Caco-2 (cell line): ENCODE measurements around the gene KRTAP10-8. TPM values are rescaled to one million over a fixed set of nuclear protein-coding genes. Genes with fewer than 3 reads are reported as not detected.

Experiments used
- BruUV-seq: library from RNA; stranded (reverse); fragments of 400-500 nt; replicated peaks from 2 replicates; lab custom pipeline; 2021; lab: Mats Ljungman, UMichigan
- CTCF ChIA-PET: fragments of 300-600 bp; sonication (Branson Sonifier 250); formaldehyde crosslinking; loops from one replicate; lab custom pipeline; 2022; ENCODE audit warnings: antibody characterized with exemption; lab: Charles Lee
- POLR2A ChIA-PET: fragments of 300-600 bp; sonication (Branson Sonifier 250); formaldehyde crosslinking; loops from one replicate; lab custom pipeline; 2022; ENCODE audit warnings: antibody characterized with exemption; lab: Charles Lee
- DNase-seq, 2 experiments: peaks; one replicate each; pipeline versions ENCODE4 v3.0.0 to v3.0.0-alpha.2; 2020 to 2022
- H3K27me3 ChIP-seq: replicated peaks from 2 replicates; pipeline ENCODE4 v1.6.0; 2011; ENCODE audit warnings: low read length; ENCODE audit not compliant: control insufficient read depth, insufficient read depth
- H3K36me3 ChIP-seq: 2 replicates; pipeline ENCODE4 v1.5.1; 2011; ENCODE audit warnings: low read length; ENCODE audit not compliant: control insufficient read depth, insufficient read depth
- H3K4me1 ChIP-seq: fragments of 250-450 bp; sonication (Bioruptor Pico); 2 replicates; pipeline ENCODE4 v1.5.1; 2020; ENCODE audit warnings: mild to moderate bottlenecking
- H3K4me3 ChIP-seq: 2 replicates; pipeline ENCODE4 v1.5.1; 2011; ENCODE audit warnings: low read depth, mild to moderate bottlenecking, control low read depth, low read length
- H3K9me3 ChIP-seq: fragments of 250-450 bp; sonication (Bioruptor Pico); 2 replicates; pipeline ENCODE4 v1.5.1; 2020; ENCODE audit warnings: mild to moderate bottlenecking, moderate library complexity
- H3K27ac Mint-ChIP-seq: one replicate; pipeline ENCODE4 v1.8.0; 2022; ENCODE audit warnings: mixed read lengths; ENCODE audit not compliant: unreplicated experiment
- H3K27me3 Mint-ChIP-seq: one replicate; pipeline ENCODE4 v1.8.0; 2022; ENCODE audit warnings: mixed read lengths; ENCODE audit not compliant: insufficient read depth, unreplicated experiment
- H3K36me3 Mint-ChIP-seq: one replicate; pipeline ENCODE4 v1.8.0; 2022; ENCODE audit warnings: mild to moderate bottlenecking, mixed read lengths; ENCODE audit not compliant: insufficient read depth, unreplicated experiment
- H3K4me1 Mint-ChIP-seq: one replicate; pipeline ENCODE4 v1.8.0; 2022; ENCODE audit warnings: low read depth, mixed read lengths; ENCODE audit not compliant: unreplicated experiment
- H3K4me3 Mint-ChIP-seq: one replicate; pipeline ENCODE4 v1.8.0; 2022; ENCODE audit warnings: mild to moderate bottlenecking, moderate library complexity, mixed read lengths; ENCODE audit not compliant: unreplicated experiment
- H3K9me3 Mint-ChIP-seq: one replicate; pipeline ENCODE4 v1.8.0; 2022; ENCODE audit warnings: mixed read lengths; ENCODE audit not compliant: unreplicated experiment
- CTCF ChIP-seq, 2 experiments: fragments of 200-600 bp in 1 of 2; IDR thresholded peaks; 1 replicate in 1 of 2; 2 replicates in 1 of 2; pipeline versions ENCODE4 v1.5.1 to v1.8.0; 2011 to 2022; ENCODE audit warnings: antibody characterized with exemption in 1 of 2, control low read depth in 1 of 2, inconsistent platforms in 1 of 2, low read depth in 1 of 2, low read length in 1 of 2, mild to moderate bottlenecking in 1 of 2, moderate library complexity in 1 of 2; ENCODE audit not compliant: insufficient read depth in 1 of 2, severe bottlenecking in 1 of 2, unreplicated experiment in 1 of 2
- intact Hi-C: fragments of 100-400 bp; cut with micrococcal nuclease; formaldehyde crosslinking; loops from one replicate; pipeline ENCODE4 v1.10.0; 2022; ENCODE audit not compliant: unreplicated experiment
- total RNA-seq: library from RNA; stranded (reverse); gene quantifications from 2 replicates; pipeline ENCODE4 v1.2.3, GENCODE V29; 2022

The KRTAP10-8 gene
- total RNA-seq, 1 experiment from 2014 or later: not detected

- DNase-seq: no peak
- H3K4me1 Mint-ChIP-seq: no peaks in the 10 kb centered on the region
- ChIA-PET POLR2A (no interaction called here), CTCF (interaction anchor here (0.7 kb wide), 1 partner anchor 85 kb away, joined by 5 read pairs; no protein-coding TSS in a partner anchor)
- no peaks in the 10 kb centered on the region for H3K36me3 Mint-ChIP-seq
- peaks cover 6% of the 10 kb centered on the region for H3K9me3 Mint-ChIP-seq
- Histone ChIP-seq H3K4me1 (no peaks in the 10 kb centered on the region), H3K27me3 (no peaks in the 10 kb centered on the region), H3K36me3 (no peaks in the 10 kb centered on the region), H3K4me3 (no peak overlapping the region), H3K9me3 (no peaks in the 10 kb centered on the region)
- intact Hi-C loops: no loop called here
- BruUV-seq: no TSS peak
- no peak overlapping the region for H3K4me3 Mint-ChIP-seq
- H3K27me3 Mint-ChIP-seq: no peaks in the 10 kb centered on the region
- no peak overlapping the region for H3K27ac Mint-ChIP-seq
- TF ChIP-seq CTCF (IDR thresholded peaks at IDR 0.05; ENCODE audit: insufficient read depth in 1 of 2, low read depth in 1 of 2, low read length in 1 of 2, severe bottlenecking in 1 of 2, unreplicated experiment in 1 of 2): no peak
Observed at GRCh38 chr21:44650973-44651675, 39.2 kb downstream of the KRTAP10-8 start.

GRCh38 chr21:44653123-44653522, 41.2 kb downstream of the KRTAP10-8 start:
- DNase-seq: peak in 1 of 2 experiments; percentile 5
- H3K4me1 ChIP-seq: no peaks in the 10 kb centered on the region
- intact Hi-C loops: no loop called here
- CTCF ChIA-PET: interaction anchor here (0.8 kb wide), 1 partner anchor 143 kb away, joined by 3 read pairs; no protein-coding TSS in a partner anchor
- H3K27me3 ChIP-seq: no peaks in the 10 kb centered on the region
- H3K9me3 ChIP-seq: no peaks in the 10 kb centered on the region
- Mint-ChIP-seq H3K4me1 (no peaks in the 10 kb centered on the region), H3K4me3 (no peak overlapping the region), H3K36me3 (no peaks in the 10 kb centered on the region), H3K27me3 (no peaks in the 10 kb centered on the region), H3K27ac (no peak overlapping the region), H3K9me3 (no peaks in the 10 kb centered on the region)
- no TSS peak for BruUV-seq
- no peak overlapping the region for H3K4me3 ChIP-seq
- no peaks in the 10 kb centered on the region for H3K36me3 ChIP-seq
- POLR2A ChIA-PET: no interaction called here
- no peak for TF ChIP-seq CTCF (IDR thresholded peaks at IDR 0.05; ENCODE audit: insufficient read depth in 1 of 2, low read depth in 1 of 2, low read length in 1 of 2, severe bottlenecking in 1 of 2, unreplicated experiment in 1 of 2)

- BruUV-seq: no TSS peak
- H3K36me3 Mint-ChIP-seq: no peaks in the 10 kb centered on the region
- Histone ChIP-seq H3K36me3 (no peaks in the 10 kb centered on the region), H3K9me3 (no peaks in the 10 kb centered on the region), H3K27me3 (no peaks in the 10 kb centered on the region), H3K4me3 (no peak overlapping the region), H3K4me1 (no peaks in the 10 kb centered on the region)
- H3K27ac Mint-ChIP-seq: no peak overlapping the region
- no peaks in the 10 kb centered on the region for H3K9me3 Mint-ChIP-seq
- intact Hi-C loops: no loop called here
- no peak for DNase-seq
- H3K4me3 Mint-ChIP-seq: no peak overlapping the region
- H3K27me3 Mint-ChIP-seq: peaks cover 3% of the 10 kb centered on the region
- CTCF ChIA-PET: interaction anchor here (0.8 kb wide), 1 partner anchor 144 kb away, joined by 3 read pairs; no protein-coding TSS in a partner anchor
- no peaks in the 10 kb centered on the region for H3K4me1 Mint-ChIP-seq
- TF ChIP-seq CTCF (IDR thresholded peaks at IDR 0.05; ENCODE audit: insufficient read depth in 1 of 2, low read depth in 1 of 2, low read length in 1 of 2, severe bottlenecking in 1 of 2, unreplicated experiment in 1 of 2): no peak
- POLR2A ChIA-PET: no interaction called here
Observed at GRCh38 chr21:44653656-44654575, 42.0 kb downstream of the KRTAP10-8 start.
